ENCODE results near the gene RAPGEFL1.
"Not testable (repeated sequence)": the region's sequence is repeated elsewhere in the genome, so short reads cannot be mapped to it uniquely, and the experiment has no call there.

RAPGEFL1 gene

DNA sequence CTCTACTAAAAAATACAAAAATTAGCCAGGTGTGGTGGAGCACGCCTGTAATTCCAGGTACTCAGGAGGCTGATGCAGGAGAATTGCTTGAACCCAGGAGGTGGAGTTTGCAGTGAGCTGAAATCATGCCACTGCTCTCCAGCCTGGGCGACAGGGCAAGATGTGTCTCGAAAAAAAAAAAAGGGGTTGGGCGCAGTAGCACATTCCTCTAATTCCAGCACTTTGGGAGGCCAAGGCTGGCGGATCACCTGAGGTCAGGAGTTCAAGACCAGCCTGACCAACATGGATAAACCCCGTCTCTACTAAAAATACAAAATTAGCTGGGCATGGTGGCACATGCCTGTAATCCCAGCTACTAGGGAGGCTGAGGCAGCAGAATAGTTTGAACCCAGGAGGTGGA, 36.6 kb downstream of the RAPGEFL1 start:
- not testable (repeated sequence) for DNase-seq

DNA sequence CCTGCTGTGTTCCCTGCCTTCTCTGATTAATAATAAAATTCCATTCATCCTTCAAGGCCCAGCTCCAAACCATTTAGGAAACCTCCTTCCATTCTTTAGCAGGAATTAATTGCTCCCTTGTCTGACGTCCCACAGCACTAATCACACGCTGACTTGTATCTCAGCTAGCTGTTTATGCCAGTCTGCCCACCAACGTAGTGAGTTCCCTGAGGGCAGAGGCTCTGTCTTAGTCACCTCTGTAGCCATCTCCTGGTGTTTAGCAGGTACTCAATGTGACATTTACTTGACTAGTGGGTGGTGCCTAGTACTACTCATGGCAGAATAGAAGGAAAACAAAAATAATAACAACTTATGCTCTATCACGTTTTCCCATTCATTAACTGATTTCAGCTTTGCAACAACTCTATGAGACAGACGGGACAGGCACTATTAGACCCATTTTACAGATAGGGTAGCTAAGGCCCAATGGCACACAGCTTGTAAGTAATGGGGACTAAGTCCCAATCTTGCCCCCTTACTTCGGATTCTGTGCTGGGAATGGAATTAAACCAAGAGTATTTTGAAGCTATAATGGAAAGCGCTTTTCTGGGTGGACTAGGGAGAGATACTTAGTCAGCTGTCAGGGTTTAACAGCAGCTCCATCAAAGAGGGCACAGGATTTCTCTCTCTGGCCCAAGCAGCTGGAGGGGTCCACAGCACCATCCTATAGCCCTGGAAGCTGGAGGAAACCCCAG, 40.9 kb downstream of the RAPGEFL1 start:
- no peak for DNase-seq

DNA sequence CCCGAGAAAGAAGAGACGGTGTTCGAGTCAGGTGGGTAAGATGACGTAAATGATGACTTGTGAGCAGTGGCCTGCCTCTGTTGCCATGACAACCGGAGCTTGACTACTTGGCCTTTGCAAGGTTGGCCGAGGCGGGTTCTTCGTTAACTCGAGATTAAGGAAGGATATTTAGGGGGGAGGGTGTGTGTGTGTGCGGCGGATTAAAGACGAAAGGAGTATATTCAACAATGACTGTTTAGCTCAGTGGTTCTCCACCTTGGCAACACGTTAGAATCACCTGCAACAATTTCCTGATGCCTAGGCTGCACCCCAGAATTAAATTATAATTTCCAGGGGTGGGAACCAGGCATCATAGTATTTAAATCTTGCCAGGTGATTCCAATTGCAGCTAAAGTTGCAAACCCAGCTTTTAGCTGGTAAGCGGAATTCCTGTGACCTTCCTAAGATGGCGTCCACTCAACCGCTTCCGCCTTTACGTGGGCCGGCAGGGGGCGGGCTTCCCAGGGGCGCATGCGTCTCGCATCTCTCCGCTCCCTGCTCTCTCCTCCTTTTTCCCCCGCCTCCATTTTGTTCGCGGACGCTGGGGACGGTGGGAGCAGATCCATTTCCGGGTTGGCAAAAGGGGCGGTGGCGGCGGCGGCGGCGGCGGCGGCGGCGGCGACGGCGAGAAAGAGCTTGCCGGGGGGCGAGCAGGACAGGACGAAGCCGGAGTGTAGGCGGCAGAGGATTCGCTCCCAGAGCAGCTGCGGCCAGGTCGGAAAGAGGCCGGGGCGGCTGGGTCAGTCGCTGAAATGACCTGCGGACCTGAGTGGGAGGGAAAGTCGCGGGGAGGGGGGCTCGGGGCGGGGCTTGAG, 41.7 kb downstream of the RAPGEFL1 start, which contains the start of gene WIPF2:
TSS of gene WIPF2 (plus strand) at position 565 of the 854 bp plus-strand sequence. CDS start 37,156 bp downstream, outside the sequence.
- peak; percentile 94 for DNase-seq

DNA sequence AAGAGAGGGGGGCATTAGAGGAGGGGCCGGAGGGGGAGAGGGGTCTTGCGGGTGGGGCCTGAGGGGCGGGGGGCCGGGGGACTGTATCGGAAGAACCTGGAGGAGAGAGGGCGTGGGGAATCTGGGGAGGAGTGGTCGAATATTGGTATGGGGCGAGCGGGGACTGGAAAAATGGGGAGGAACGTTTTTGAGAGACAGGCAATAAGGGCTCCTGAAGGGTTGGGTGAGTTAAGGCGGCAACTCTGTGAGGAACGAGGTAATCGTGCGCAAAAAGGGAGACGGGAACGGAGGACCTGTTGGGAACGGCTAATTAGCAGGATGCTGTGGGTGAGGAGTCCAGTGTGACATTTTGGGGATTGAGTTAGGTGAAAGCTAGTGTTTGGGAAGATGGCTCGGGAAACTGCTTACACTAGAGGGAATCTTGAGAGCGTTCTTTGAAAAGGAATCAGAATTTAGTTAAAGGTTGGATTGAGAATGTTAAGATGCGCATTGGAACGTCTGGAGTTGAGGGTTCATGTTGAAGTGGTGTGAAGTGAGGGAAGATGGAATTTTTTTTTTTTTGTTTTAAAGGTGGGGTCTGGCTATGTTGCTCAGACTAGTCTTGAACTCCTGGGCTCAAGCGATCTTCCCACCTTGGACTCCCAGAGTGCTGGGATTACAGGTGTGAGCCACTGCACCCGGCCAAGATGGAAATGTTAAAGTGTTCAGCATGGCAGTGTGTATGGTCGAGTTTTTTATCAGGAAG, 42.5 kb downstream of the RAPGEFL1 start:
- DNase-seq = no peak

DNA sequence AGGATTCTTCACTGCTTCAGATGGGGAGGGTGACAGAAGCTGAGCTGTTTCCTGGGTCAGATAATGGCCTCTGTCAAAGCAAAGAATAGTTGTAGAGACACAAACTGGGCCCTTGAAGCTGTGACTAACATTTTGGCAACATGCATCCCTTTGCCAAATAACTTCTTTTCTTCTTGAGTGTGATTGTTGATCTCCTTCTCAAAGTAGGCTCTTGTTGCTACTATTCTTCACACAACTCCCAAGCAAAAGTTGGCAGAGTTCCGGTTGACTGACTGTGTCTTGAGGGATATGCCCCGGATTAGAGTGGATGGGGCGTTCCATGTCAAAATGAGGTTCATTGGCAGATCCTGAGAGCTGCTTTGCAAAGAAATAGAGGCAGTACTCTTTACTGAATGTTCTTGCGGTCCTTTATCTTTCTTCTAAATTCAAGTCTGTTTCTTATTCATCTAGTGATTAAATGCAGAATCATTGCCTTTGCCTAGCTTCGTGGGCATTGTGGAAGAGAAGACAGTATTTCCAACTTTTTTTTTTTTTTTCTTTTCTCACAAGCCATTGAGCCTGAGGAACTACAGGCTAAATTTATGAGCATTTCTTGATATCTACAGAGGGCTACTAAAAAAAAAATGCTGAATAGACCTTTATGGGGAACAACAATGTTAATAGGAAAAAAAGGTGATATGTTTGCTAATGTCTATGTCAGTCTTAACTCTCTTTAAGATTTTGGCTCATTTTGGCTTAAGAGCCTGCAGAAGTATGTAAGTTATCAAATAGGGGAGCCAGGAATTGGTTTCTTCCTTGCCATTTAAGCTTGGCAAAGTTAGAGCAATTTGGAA, 47.7 kb downstream of the RAPGEFL1 start:
- DNase-seq = no peak

DNA sequence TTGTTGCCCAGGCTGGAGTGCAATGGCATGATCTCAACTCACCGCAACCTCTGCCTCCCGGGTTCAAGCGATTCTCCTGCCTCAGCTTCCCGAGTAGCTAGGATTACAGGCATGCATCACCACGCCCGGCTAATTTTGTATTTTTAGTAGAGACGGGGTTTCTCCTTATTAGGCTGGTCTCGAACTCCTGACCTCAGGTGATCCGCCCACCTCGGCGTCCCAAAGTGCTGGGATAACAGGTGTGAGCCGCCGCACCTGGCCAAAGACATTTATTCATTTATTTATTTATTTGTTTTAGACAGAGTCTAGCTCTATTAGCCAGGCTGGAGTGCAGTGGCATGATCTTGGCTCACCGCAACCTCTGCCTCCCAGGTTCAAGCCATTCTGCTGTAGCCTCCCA, 51.9 kb downstream of the RAPGEFL1 start:
- not testable (repeated sequence) for DNase-seq

DNA sequence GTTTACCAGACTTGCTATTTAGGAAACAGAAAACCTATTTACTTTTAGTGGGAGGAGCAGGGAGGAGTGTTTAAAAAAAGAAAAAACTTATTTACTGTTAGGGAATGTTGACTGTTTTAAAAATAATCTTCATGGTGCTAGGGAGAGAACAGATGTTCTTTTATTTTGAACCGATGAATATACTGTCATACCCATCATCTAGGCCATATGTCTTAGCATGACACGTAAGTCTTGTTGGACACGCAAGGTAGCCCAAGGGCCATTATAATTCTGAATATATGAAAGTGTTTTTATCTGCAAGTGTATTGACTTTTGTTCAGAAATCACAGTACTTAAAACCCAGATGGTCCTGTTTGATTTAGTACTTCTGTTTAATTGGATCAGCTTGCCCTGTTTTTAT, 53.4 kb downstream of the RAPGEFL1 start:
- no peak for DNase-seq

DNA sequence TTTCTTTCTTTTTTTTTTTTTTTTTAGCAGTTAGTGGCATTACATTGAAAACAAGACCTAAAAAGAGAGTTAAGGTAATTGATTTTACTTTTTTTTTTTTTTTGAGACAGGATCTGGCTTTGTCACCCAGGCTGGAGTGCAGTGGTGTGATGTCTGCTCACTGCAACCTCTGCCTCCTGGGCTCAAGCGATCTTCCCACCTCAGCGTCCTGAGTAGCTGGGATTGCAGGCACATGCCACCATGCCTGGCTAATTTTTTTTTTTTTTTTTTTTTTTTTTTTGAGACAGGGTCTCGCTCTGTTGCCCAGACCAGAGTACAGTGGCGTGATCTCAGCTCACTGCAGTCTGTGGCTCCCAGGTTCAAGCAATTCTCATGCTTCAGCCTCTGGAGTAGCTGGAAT, 54.7 kb downstream of the RAPGEFL1 start:
- DNase-seq = not testable (repeated sequence)

DNA sequence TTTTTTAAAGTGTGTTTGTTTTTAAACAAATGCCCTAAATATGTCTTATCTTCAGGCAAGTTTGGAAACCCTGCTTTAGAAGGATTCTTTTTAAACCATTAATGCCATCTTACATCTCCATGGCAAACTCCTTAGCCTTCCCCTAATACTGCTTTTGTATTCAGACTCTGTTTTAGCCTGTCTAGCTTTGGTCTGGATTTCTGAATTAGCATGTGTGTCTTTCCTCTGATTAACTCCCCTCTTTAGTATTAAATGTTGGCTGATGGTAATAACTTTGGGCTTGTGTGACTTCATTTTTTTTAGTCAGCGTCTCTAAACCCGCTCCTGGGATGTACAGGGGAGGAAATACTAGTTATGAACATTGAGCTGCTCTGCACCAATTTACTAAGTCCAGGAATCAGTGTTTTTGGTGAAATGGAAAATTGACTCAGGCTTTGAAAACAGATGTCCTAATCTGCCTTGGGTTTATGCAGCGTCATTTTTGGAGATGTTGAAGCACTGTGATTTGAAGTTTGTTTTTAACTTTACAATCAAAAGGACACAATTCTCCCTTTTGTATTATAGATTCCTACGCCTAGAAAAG, 64.1 kb downstream of the RAPGEFL1 start:
- no peak for DNase-seq

DNA sequence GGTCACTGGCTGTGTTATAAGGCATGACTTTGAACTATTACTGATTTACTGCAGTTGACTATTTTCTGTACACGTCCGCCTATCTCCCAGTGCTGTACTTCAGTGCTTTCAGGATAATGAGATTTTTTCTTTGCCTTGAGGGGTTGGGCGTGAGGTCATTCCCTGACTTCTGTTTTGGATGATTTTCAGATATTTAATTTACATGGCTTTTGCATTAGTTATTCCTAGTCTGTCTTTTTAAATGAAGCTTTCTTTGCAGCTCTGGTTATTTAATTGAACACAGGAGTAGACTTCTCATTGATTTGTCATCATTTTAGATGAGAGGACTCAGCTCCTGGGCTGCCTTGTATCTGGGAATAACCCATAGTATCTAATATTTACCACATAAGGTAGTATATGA, 65.5 kb downstream of the RAPGEFL1 start:
- no peak for DNase-seq

DNA sequence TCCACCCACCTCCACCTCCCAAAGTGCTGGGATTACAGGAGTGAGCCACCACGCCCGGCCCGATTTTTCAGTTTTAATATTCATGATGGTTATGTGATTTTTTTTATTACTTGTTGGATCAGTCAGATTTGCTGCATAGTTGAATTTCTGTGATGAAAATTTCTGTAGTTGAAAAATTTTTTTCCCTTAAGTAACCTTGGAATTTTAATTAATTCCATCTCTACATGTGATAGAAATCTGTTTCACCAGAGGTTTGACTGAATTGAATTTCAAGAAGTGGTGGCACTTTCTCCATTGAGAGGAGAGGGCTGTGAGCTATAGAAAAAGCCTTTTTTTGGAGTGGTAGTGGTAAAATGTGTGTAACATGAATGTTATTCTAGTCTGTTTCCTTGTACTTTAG, 66.5 kb downstream of the RAPGEFL1 start:
- DNase-seq = no peak

DNA sequence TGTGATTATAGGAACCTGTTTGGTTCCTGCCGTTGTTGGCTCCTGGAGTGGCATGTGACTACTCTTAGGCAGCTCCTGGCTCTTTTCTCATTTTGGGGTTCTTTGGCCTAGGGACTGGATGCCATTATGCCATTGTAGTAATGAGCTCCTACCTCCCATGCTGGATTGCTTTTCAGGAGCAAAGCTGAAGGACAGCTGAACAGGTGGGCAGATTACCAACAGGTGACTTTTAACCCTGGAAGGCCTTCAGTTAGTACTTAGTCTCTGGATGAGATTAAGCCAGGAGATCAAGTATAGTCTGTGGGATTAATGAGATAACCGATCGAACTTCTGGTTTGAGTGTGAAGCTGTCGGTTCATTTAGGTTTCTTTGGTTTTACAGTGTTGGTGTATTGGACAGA, 67.0 kb downstream of the RAPGEFL1 start:
- DNase-seq = no peak
